ENCODE measurements around the gene TGM2. TPM values are rescaled to one million over a fixed set of nuclear protein-coding genes. Genes with fewer than 3 reads are reported as not detected.

Gene TGM2
- total RNA-seq, 2 donors from 2014 or later, result 0.27 to 0.37 TPM

GRCh38 chr20:38126932-38127621 lies 38.0 kb downstream of the TGM2 start:
- Histone ChIP-seq H3K27me3 (ENCODE audit: control insufficient read depth, insufficient read depth, low read length, poor library complexity, severe bottlenecking) (no peaks in the 10 kb centered on the region), H3K9ac (ENCODE audit: extremely low read depth, low read length, poor library complexity, severe bottlenecking) (no peak overlapping the region), H3K9me3 (ENCODE audit: control insufficient read depth, low read length) (no peaks in the 10 kb centered on the region), H3K4me1 (ENCODE audit: control insufficient read depth, insufficient read depth, low read length) (no peaks in the 10 kb centered on the region), H3K4me3 (ENCODE audit: low read length) (no peak overlapping the region), H3K36me3 (ENCODE audit: control insufficient read depth, insufficient read depth, low read length) (no peaks in the 10 kb centered on the region), H3K27ac (ENCODE audit: low read depth, low read length) (no peak overlapping the region)
- Mint-ChIP-seq H3K9me3 (no peaks in the 10 kb centered on the region), H3K27me3 (ENCODE audit: insufficient read depth) (no peaks in the 10 kb centered on the region), H3K27ac (no peak overlapping the region), H3K36me3 (ENCODE audit: low read depth) (no peaks in the 10 kb centered on the region), H3K4me3 (no peak overlapping the region), H3K4me1 (peaks cover 6% of the 10 kb centered on the region)
- TF ChIP-seq CTCF (conservative IDR thresholded peaks at IDR 0.05), result no peak
- WGBS, 2 experiments (ENCODE audit: insufficient coverage in 1 of 2, insufficient read length in 1 of 2), result 90 to 92% methylated on average over 2 to 12 of the region's 12 CpGs
- DNase-seq, result peak; percentile 27

- Mint-ChIP-seq H3K9me3 (no peaks in the 10 kb centered on the region), H3K4me1 (peaks cover 6% of the 10 kb centered on the region), H3K27ac (no peak overlapping the region), H3K36me3 (ENCODE audit: low read depth) (no peaks in the 10 kb centered on the region), H3K27me3 (ENCODE audit: insufficient read depth) (no peaks in the 10 kb centered on the region), H3K4me3 (no peak overlapping the region)
- Histone ChIP-seq H3K36me3 (ENCODE audit: control insufficient read depth, insufficient read depth, low read length) (no peaks in the 10 kb centered on the region), H3K27me3 (ENCODE audit: control insufficient read depth, insufficient read depth, low read length, poor library complexity, severe bottlenecking) (no peaks in the 10 kb centered on the region), H3K4me3 (ENCODE audit: low read length) (no peak overlapping the region), H3K4me1 (ENCODE audit: control insufficient read depth, insufficient read depth, low read length) (no peaks in the 10 kb centered on the region), H3K9me3 (ENCODE audit: control insufficient read depth, low read length) (no peaks in the 10 kb centered on the region), H3K9ac (ENCODE audit: extremely low read depth, low read length, poor library complexity, severe bottlenecking) (no peak overlapping the region), H3K27ac (ENCODE audit: low read depth, low read length) (no peak overlapping the region)
- DNase-seq, result peak; percentile 27
- WGBS, 2 experiments (ENCODE audit: insufficient coverage in 1 of 2, insufficient read length in 1 of 2), result 90 to 92% methylated on average over 4 to 7 of the region's 7 CpGs
- TF ChIP-seq CTCF (conservative IDR thresholded peaks at IDR 0.05), result no peak
These were observed 38.7 kb downstream of the TGM2 start for GRCh38 chr20:38126146-38126921.

- 91 to 94% methylated on average over 8 to 18 of the region's 18 CpGs for WGBS, 2 experiments (ENCODE audit: insufficient coverage in 1 of 2, insufficient read length in 1 of 2)
- H3K27ac Mint-ChIP-seq, result no peak overlapping the region
- Histone ChIP-seq H3K4me3 (ENCODE audit: low read length) (no peak overlapping the region), H3K27ac (ENCODE audit: low read depth, low read length) (no peak overlapping the region), H3K9me3 (ENCODE audit: control insufficient read depth, low read length) (no peaks in the 10 kb centered on the region), H3K27me3 (ENCODE audit: control insufficient read depth, insufficient read depth, low read length, poor library complexity, severe bottlenecking) (no peaks in the 10 kb centered on the region), H3K9ac (ENCODE audit: extremely low read depth, low read length, poor library complexity, severe bottlenecking) (no peak overlapping the region), H3K4me1 (ENCODE audit: control insufficient read depth, insufficient read depth, low read length) (no peaks in the 10 kb centered on the region), H3K36me3 (ENCODE audit: control insufficient read depth, insufficient read depth, low read length) (no peaks in the 10 kb centered on the region)
- H3K36me3 Mint-ChIP-seq (ENCODE audit: low read depth), result no peaks in the 10 kb centered on the region
- no peak overlapping the region for H3K4me3 Mint-ChIP-seq
- H3K4me1 Mint-ChIP-seq, result peaks cover 6% of the 10 kb centered on the region
- TF ChIP-seq CTCF (conservative IDR thresholded peaks at IDR 0.05), result peak; percentile 47
- DNase-seq, result peak; percentile 44
- no peaks in the 10 kb centered on the region for H3K27me3 Mint-ChIP-seq (ENCODE audit: insufficient read depth)
- no peaks in the 10 kb centered on the region for H3K9me3 Mint-ChIP-seq
These were observed 39.7 kb downstream of the TGM2 start for GRCh38 chr20:38125157-38126056.
